GM19397 (cell line): ENCODE measurements around the gene SH3BGRL.

Source experiments
- ATAC-seq: cut with Tn5 transposase; IDR thresholded peaks from one replicate; pipeline ENCODE4 v1.9.1; 2021; ENCODE audit warnings: mild to moderate bottlenecking, moderate library complexity; ENCODE audit not compliant: unreplicated experiment

Gene SH3BGRL

DNA sequence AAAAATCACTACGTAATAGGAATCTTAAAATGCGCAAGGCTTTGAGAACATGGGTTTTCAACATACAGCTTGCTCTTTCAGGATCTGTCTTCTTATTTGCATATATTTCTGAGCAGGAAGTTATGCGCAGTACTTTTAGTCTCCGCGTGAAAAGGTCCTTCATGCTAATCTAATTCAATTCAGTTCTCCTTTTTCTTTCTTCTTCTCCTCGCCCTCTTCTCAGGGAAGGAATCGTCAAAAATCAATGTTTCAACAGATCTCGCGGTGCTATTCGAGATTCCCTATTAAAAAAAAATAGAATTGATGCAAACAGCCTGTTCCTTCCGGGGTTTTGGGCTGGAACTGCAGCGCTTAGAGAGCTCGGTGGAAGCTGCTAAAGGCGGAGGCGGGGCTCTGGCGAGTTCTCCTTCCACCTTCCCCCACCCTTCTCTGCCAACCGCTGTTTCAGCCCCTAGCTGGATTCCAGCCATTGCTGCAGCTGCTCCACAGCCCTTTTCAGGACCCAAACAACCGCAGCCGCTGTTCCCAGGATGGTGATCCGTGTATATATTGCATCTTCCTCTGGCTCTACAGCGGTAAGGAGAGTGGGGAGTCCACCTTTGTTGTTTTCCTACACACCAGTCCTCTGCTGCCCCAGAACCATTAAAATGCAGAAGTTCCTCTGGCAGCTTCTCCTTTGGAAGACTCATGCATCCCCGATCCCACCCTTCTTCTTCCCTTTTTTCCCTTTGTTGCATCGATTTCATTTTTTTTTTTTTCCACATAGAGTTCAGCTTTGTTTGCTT lies at the start of gene SH3BGRL, which contains the start of gene HMGN5:
Gene SH3BGRL, plus strand, starts transcription at position 432 of the 785 bp plus-strand sequence. Its CDS starts 99 bp downstream, at position 531.
Gene HMGN5, minus strand, starts transcription at position 243 of the 785 bp plus-strand sequence. CDS start 80,364 bp downstream, outside the sequence.
- ATAC-seq, result peak; percentile 98

DNA sequence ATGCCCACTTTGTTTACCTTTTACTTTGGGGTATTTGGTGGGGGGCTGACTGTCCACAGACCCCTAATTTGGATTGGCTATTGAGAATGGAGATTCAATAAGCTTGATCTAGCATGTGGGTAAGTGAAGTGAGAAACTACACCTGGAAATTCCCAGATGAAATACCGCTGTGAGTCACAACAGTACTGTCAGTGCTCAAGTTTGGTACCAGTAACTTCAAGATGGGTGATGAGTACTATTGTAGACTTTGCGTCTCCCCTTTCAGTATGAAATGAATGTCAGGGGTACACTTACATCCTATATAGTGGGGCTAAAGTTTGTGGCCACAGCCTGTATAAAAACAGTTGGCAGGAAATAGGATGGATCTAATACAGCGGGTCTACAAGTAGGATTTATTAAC lies 33.5 kb upstream of the SH3BGRL start:
- ATAC-seq, result no peak

- no peak for ATAC-seq
Measured at GRCh38 chrX:81174286-81174685, 27.6 kb upstream of the SH3BGRL start.

DNA sequence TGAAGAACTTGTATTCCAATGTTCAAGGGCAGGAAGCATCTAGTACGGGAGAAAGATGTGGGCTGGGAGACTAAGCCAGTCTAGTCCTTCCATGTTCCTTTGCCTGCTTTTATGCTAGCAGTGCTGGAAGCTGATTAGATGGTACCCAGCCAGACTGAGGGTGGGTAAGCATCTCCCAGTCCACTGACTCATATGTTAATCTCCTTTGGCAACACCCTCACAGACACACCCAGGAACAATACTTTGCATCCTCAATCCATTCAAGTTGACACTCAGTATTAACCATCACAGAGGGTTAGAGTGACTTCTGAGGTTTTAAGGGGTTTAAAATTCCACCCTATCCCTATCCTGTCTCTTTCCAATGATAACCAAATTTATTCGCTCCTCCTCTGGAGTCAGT lies 6.6 kb upstream of the SH3BGRL start:
- ATAC-seq, result no peak

GRCh38 chrX:81195712-81196111 lies 6.2 kb upstream of the SH3BGRL start:
- peak; percentile 83 for ATAC-seq

GRCh38 chrX:81201071-81201470 lies 831 bp upstream of the SH3BGRL start:
- no peak for ATAC-seq

DNA sequence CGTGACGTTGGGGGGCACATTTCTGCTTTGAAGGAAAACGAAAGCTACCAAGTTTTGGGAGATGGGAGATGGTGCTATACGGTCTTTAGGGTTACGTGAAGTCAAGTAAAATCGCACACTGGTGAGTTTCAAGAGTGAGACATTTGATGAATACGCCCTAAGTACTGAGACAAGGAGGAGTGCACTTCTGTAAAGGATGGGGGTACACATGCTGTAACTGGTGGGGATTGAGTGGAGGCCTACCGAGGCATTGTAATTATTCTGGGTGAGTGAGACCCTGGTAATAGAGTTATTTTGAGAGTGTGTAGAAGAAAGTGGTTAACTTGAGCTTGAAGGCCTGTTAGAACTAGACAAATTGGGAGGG lies 536 bp downstream of the SH3BGRL start:
- ATAC-seq, result no peak

DNA sequence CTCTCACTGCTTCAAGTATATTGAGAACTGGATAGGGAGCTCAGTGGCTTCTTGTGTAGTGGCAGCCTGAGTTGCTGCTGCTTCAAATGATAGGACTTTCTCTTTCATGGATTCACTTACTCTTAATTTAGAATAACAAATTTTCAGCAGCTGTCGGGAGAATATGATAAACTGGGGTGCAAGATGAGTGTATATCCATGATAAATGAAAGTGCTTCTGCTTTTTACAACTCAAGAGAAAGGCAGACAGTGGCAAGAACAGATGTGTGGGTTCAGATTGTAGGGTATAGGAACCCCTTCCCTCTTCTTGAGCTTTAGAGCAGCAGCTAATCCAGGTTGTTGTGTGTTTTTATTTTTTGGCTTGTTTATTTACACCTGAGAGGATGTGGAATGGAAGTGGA lies 1.0 kb downstream of the SH3BGRL start:
- ATAC-seq, result no peak

GRCh38 chrX:81205551-81205950 lies 3.6 kb downstream of the SH3BGRL start:
- ATAC-seq, result no peak

DNA sequence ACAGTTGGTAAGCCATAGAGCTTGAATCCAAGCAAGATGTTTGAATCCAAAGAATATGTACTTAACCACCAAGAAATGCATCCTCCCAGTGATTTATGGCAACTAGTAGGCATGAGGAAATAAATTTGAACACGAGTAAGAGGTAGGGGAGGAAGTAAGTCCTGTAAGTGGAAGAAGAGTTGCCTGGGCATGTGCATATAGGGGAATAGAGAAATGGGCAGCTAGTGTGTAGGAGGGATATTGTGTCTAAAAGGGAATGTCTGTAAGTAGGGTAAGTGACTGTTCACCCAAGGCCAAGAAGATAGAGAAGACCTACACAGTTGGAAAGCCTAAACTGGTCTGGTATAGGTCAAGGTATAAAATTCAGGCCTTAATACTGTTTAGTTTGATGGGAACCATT lies 4.6 kb downstream of the SH3BGRL start:
- no peak for ATAC-seq

DNA sequence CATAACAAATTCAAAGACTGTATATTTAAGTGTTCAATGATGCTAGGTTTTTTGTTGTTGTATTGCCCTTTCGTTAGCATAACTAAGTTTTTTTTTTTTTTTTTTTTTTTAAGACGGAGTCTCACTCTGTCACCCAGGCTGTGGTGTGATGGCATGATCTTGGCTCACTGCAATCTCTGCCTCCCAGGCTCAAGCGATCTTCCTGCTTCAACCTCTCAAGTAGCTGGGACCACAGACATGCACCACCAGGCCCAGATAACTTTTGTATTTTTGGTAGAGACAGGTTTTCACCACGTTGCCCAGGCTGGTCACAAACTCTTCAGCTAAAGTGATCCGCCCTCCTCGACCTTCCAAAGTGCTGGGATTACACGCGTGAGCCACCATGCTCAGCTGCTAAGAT lies 7.0 kb downstream of the SH3BGRL start:
- ATAC-seq, result no peak

DNA sequence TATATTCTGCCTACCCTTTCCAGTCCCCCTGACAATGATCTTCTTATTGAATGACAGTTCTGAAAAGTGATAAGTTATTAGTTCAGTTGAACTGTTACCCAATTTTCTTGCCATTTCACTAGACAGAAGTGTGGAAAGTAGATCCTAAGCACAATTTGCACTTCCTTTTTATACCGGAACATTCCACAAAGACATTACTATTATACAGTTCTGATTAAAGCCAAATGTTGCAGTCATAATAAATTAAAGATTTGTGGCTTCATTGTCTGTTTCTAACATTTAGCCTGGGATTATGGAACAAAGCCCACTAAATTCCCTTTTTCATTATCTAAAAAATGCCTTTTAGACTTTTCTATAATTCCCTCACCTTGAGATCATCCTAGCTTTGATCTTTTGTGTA lies 13.8 kb downstream of the SH3BGRL start:
- no peak for ATAC-seq

GRCh38 chrX:81229229-81229628 lies 27.3 kb downstream of the SH3BGRL start:
- no peak for ATAC-seq

- no peak for ATAC-seq
Measured at GRCh38 chrX:81229901-81230300, 28.0 kb downstream of the SH3BGRL start.

DNA sequence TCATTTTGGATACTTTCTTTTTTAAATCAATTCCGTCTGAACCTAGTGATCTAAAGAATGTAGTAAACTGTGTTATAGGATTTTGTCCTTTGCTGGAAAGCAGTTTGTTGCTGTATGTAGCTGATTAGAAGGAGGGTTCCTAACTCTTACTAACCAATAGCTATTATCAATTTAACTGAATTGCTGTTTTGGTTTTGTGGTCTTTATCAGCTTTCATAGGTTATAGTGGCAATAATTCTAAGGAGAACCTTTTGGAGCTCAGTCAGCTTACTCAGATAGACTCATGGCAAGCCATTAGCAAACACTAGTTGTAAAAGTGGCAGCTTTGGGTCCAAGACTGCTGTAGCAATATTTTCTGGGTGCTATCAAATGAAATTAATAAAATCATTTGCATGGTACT lies 29.6 kb downstream of the SH3BGRL start:
- ATAC-seq, result no peak

DNA sequence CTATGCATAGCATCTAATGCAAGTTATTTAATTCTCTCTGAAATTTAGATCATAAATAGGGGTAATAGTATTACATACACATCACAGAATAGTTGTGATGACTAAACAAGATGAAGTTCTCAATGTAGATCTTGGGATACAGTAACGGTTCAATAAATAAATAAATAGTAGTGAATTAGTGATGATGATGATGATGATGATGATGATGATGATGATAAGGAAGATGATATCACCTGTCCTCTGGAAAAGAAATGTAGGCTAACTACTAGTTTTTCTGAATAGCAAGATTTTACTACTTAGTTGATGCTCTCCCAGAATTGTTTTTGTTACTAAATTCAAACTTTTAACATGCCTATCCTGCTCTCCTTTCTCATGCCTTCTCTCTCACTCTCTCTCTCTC lies 30.3 kb downstream of the SH3BGRL start:
- no peak for ATAC-seq

DNA sequence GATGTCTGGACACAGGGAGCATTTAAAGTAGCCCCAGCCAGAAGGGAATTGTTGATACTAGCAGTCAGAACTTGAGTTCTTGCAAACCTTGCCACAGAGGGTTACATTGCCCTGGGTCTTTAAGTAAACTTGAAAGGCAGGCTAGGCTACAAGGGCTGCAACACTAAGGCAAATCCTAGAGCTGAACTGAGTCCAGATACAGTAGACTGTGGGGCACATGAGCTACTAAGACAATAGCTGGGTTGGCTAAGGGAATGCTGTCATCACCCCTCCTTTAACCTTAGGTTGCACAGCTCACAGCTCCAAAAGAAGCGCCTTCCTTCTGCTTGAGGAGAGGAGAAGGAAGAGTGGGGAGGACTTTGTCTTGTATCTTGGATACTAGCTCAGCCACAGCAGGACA lies 35.6 kb downstream of the SH3BGRL start:
- no peak for ATAC-seq

DNA sequence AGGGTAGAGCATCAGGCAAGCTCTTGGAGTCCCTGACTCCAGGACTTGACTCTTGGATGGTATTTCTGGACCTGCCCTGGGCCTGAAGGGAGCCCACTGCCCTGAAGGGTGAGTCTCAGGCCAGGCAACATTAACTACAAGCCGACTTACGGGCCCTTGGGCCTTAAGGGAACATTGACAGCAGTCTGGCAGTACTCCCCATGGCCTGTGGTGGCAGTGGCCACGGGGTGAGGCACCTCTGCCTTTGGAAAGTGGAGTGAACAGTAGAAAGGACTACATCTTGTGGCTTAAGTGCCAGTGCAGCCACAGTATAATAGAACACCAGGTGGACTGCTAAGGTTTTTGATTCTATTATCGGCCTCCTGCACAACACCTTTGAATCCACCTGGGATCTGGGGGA lies 36.3 kb downstream of the SH3BGRL start:
- ATAC-seq, result no peak

GRCh38 chrX:81240701-81241331 lies 38.9 kb downstream of the SH3BGRL start:
- ATAC-seq, result no peak

DNA sequence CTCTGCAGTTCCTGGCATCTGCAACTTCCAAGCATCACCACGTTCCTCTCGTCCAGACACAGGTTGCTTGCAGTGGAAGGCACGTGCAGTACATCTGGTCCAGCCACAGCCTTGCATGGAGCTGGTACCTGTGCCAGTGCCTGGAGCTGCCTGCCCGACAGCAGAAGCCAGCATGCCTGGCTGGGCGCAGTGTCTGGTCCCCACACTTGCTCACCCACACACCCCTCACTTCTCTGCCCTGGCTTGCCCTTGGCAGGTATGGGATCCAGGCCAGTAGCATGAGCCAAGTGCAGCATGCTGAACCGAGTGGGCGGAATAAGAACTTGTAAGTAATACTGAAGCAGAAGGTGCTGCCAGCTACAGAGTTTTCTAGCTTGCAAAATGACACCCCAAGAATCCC lies 39.9 kb downstream of the SH3BGRL start:
- ATAC-seq, result no peak

DNA sequence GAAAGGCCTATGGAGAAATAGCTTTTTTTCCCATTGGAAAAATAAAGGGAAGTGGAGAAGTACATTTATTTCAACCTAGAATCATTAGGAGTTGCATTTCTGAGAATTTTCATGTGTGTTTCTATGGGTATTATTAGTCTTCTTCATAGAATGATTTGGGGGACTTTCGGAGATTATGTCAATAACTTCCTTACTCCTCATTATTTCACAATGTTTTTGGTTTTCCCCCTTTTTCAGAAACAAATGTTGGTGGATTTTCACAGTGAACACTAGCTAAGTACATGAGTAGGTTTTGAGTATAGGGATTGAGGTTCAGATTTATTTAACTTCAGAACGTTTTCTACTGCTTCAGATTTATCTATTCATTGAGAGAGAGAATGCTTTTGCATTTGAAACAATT lies 54.0 kb downstream of the SH3BGRL start:
- ATAC-seq, result no peak

DNA sequence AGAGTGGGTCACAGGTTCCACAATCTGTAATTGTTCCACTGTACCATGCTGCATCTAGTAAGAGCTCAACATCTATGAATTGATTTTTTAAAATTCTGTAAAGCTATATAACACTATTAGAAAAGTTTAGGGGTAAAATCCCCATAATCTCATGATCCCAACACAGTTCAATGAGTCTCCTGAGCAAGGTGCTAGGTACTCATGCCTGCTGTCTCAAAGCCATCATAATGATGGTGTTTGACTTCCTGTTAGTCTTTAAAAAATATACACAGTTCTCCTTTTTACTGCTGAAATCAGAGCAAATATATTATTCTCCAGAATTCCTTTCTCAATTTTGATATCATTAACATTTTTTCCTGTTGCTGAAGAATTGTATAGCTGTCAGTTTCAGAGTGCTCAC lies 55.9 kb downstream of the SH3BGRL start:
- no peak for ATAC-seq
